ENCODE results near the gene SERPINE2. TPM values are rescaled to one million over a fixed set of nuclear protein-coding genes. Genes with fewer than 3 reads are reported as not detected.

The SERPINE2 gene
- total RNA-seq, 2 experiments from 2014 or later = 40.4 to 42.4 TPM

- H3K4me3 Mint-ChIP-seq = no peak overlapping the region
- H3K9me3 Mint-ChIP-seq = peaks cover 3% of the 10 kb centered on the region
- peaks cover 41% of the 10 kb centered on the region for H3K4me1 Mint-ChIP-seq (ENCODE audit: low read depth)
- CTCF ChIA-PET = interaction anchor here (1.6 kb wide), 1 partner anchor 64 kb away, joined by 4 read pairs; no protein-coding TSS in a partner anchor
- intact Hi-C loops (cut with micrococcal nuclease) = no loop called here
- DNase-seq (no peak), ATAC-seq (no peak)
- TF ChIP-seq, protein P1, sequence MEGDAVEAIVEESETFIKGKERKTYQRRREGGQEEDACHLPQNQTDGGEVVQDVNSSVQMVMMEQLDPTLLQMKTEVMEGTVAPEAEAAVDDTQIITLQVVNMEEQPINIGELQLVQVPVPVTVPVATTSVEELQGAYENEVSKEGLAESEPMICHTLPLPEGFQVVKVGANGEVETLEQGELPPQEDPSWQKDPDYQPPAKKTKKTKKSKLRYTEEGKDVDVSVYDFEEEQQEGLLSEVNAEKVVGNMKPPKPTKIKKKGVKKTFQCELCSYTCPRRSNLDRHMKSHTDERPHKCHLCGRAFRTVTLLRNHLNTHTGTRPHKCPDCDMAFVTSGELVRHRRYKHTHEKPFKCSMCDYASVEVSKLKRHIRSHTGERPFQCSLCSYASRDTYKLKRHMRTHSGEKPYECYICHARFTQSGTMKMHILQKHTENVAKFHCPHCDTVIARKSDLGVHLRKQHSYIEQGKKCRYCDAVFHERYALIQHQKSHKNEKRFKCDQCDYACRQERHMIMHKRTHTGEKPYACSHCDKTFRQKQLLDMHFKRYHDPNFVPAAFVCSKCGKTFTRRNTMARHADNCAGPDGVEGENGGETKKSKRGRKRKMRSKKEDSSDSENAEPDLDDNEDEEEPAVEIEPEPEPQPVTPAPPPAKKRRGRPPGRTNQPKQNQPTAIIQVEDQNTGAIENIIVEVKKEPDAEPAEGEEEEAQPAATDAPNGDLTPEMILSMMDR (IDR thresholded peaks at IDR 0.05) = no peak
- no peak overlapping the region for H3K27ac Mint-ChIP-seq
- peaks cover 13% of the 10 kb centered on the region for H3K27me3 Mint-ChIP-seq
- H3K36me3 Mint-ChIP-seq (ENCODE audit: low read depth) = peaks cover 24% of the 10 kb centered on the region
- POLR2A ChIA-PET = interaction anchor here (0.7 kb wide), 1 partner anchor 1045 kb away, joined by 4 read pairs; no protein-coding TSS in a partner anchor
Measured at GRCh38 chr2:224034017-224034416, 5.1 kb downstream of the SERPINE2 start.

GRCh38 chr2:224033601-224034000 lies 5.5 kb downstream of the SERPINE2 start:
- DNase-seq = no peak
- Mint-ChIP-seq H3K9me3 (peaks cover 3% of the 10 kb centered on the region), H3K36me3 (ENCODE audit: low read depth) (peaks cover 24% of the 10 kb centered on the region), H3K4me1 (ENCODE audit: low read depth) (peaks cover 45% of the 10 kb centered on the region), H3K27me3 (peaks cover 13% of the 10 kb centered on the region), H3K27ac (no peak overlapping the region), H3K4me3 (no peak overlapping the region)
- no peak for ATAC-seq
- ChIA-PET POLR2A (interaction anchor here (0.7 kb wide), 1 partner anchor 1046 kb away, joined by 4 read pairs; no protein-coding TSS in a partner anchor), CTCF (interaction anchor here (1.6 kb wide), 1 partner anchor 63 kb away, joined by 4 read pairs; no protein-coding TSS in a partner anchor)
- TF ChIP-seq, protein P1 (IDR thresholded peaks at IDR 0.05) = no peak
- intact Hi-C loops (cut with micrococcal nuclease) = no loop called here

DNA sequence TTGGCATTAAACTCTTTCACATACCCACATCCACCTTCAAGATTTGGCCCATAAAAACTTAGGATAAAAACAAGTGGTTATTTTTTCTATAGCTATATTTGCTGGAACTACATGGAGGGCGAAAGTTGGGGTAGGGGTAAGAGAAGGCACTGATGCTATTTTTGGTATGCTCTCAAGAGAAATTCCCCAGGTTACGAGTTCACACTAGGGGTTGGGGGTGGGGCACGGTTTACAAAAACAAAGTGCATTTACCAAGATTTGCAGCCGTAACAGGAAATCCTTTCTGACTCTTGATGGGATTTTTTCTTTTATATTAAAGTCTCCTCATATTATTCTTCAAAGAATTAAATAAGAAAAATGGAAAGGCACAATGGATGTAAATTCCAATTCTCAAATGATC lies 6.8 kb downstream of the SERPINE2 start:
- no peak overlapping the region for H3K27ac Mint-ChIP-seq
- POLR2A ChIA-PET = no interaction called here
- CTCF ChIA-PET = no interaction called here
- peaks cover 49% of the 10 kb centered on the region for H3K4me1 Mint-ChIP-seq (ENCODE audit: low read depth)
- H3K36me3 Mint-ChIP-seq (ENCODE audit: low read depth) = peaks cover 33% of the 10 kb centered on the region
- TF ChIP-seq, protein P1 (IDR thresholded peaks at IDR 0.05) = no peak
- no peak for DNase-seq
- intact Hi-C loops (cut with micrococcal nuclease) = no loop called here
- ATAC-seq = no peak
- peaks cover 8% of the 10 kb centered on the region for H3K27me3 Mint-ChIP-seq
- H3K9me3 Mint-ChIP-seq = peaks cover 10% of the 10 kb centered on the region
- no peak overlapping the region for H3K4me3 Mint-ChIP-seq

DNA sequence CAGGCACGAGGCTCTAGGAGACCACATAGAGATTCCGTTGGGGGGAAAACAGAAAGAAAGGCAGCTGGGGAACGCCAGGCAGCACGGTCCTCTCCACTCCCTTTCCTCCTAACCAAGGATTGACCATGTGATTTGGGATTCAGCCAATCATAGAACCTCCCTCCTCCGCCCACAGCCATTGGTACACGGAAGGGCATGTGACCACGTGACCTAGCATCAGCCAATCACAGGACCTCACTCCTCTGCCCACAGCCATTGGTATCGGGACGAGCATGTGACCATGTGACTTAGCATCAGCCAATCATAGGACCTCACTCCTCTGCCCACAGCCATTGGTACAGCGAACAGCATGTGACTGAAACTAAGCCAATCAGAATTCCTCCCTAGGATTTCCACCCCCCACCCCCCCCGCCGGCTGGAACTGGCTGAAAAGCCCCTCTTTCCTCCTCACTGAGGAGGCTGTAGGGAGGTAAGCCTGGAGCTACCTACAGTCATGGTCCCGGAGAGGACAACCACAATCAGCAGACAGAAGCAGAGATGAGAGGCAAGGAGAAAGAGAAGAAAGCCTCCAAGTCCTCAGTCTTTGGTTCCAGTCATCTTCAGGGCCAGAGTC lies 7.6 kb downstream of the SERPINE2 start:
- peaks cover 40% of the 10 kb centered on the region for H3K36me3 Mint-ChIP-seq (ENCODE audit: low read depth)
- H3K4me1 Mint-ChIP-seq (ENCODE audit: low read depth) = peaks cover 51% of the 10 kb centered on the region
- DNase-seq (no peak), ATAC-seq (no peak)
- POLR2A ChIA-PET = no interaction called here
- CTCF ChIA-PET = no interaction called here
- H3K27ac Mint-ChIP-seq = no peak overlapping the region
- H3K4me3 Mint-ChIP-seq = no peak overlapping the region
- TF ChIP-seq, protein P1 (IDR thresholded peaks at IDR 0.05) = no peak
- intact Hi-C loops (cut with micrococcal nuclease) = no loop called here
- H3K27me3 Mint-ChIP-seq = peaks cover 4% of the 10 kb centered on the region
- H3K9me3 Mint-ChIP-seq = peaks cover 14% of the 10 kb centered on the region

DNA sequence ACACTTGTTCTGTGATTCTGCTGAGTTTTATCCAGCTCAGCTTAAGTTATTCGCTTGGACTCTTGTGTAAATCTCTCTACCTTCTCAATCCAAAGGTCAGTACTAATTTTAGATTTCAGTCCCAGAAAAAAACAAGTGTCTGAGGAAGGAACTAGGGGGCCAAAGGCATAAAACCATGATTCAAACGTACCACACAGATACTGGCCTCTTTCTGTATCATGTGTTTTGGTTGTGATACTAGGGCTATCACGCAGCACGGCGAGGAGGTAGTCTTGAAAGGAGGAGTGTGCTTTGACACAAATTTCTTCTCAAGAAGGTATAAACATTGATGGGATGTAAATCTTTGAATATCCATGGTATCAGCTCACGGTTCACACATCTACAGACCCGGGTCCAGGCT lies 8.3 kb downstream of the SERPINE2 start:
- ChIA-PET POLR2A (no interaction called here), CTCF (no interaction called here)
- H3K4me1 Mint-ChIP-seq (ENCODE audit: low read depth) = peaks cover 58% of the 10 kb centered on the region
- ATAC-seq (no peak), DNase-seq (no peak)
- H3K9me3 Mint-ChIP-seq = peaks cover 18% of the 10 kb centered on the region
- H3K27ac Mint-ChIP-seq = no peak overlapping the region
- peaks cover 44% of the 10 kb centered on the region for H3K36me3 Mint-ChIP-seq (ENCODE audit: low read depth)
- intact Hi-C loops (cut with micrococcal nuclease) = no loop called here
- peaks cover 4% of the 10 kb centered on the region for H3K27me3 Mint-ChIP-seq
- H3K4me3 Mint-ChIP-seq = no peak overlapping the region
- TF ChIP-seq, protein P1 (IDR thresholded peaks at IDR 0.05) = no peak

All from activated CD8-positive, alpha-beta T cell treated with anti-CD3 and anti-CD28 coated beads for 36 hours (primary cell).